Measurements from ENCODE around the gene GTF2A1. TPM values are rescaled to one million over a fixed set of nuclear protein-coding genes. Genes with fewer than 3 reads are reported as not detected.
"Not testable (repeated sequence)": the region's sequence is repeated elsewhere in the genome, so short reads cannot be mapped to it uniquely, and the experiment has no call there.

GTF2A1 gene
- 40.4 and 48.7 TPM in 2 replicates for total RNA-seq

- peak; percentile 86 for DNase-seq (ENCODE audit: low read depth, low spot score)
Measured at GRCh38 chr14:81220830-81221578, at the start of gene GTF2A1. GTF2A1 (minus strand) TSS chr14:81220959; CDS start chr14:81220518, 441 bp downstream.

DNA sequence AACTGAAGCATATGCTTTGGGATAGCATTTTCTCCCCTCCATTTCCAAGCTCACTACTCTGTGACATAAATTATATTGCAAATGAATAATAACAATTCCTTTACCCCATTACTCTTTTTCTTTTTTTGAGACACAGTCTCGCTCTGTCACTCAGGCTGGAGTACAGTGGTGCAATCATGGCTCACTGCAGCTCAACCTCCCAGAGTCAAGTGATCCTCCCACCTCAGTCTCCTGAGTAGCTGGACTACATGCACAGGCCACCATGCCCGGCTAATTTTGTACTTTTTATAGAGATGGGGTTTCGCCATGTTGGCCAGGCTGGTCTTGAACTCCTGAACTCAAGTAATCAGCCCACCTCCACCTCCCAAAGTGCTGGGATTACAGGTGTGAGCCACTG is 49.2 kb upstream of the GTF2A1 start:
- no peak for DNase-seq (ENCODE audit: low read depth, low spot score)

- peak; percentile 13 for DNase-seq (ENCODE audit: low read depth, low spot score)
Measured at GRCh38 chr14:81269100-81269978, 48.6 kb upstream of the GTF2A1 start.

GRCh38 chr14:81268016-81268416 is 47.3 kb upstream of the GTF2A1 start:
- no peak for DNase-seq (ENCODE audit: low read depth, low spot score)

DNA sequence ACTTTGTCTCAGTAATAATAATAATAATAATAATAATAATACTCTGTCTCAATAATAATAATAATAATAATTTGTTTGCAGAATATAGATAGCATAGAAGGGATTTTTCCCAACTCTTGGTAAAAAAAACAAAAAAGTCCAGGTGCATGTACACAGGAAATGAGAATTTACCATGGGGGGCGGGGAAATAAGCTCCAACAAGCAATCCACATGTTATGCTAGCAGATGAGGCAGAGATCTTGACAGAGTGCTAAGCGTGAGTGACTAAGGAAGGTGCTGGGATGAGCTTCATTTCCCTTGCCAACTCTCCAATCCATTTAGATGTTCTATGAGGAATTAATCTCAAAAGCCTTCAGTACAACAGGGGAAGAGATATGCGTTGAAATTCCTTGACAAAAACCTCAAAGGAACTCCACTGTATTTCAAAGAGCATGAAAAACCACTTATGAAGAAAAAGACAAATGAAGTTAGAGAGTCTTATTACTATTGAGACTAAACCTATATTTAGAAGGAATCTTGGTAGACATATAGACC is 44.9 kb upstream of the GTF2A1 start:
- DNase-seq (ENCODE audit: low read depth, low spot score): no peak

GRCh38 chr14:81264671-81265070 is 43.9 kb upstream of the GTF2A1 start:
- no peak for DNase-seq (ENCODE audit: low read depth, low spot score)

- DNase-seq (ENCODE audit: low read depth, low spot score): no peak
Measured at GRCh38 chr14:81263777-81264410, 43.1 kb upstream of the GTF2A1 start.

- no peak for DNase-seq (ENCODE audit: low read depth, low spot score)
Measured at GRCh38 chr14:81261176-81261575, 40.4 kb upstream of the GTF2A1 start.

- DNase-seq (ENCODE audit: low read depth, low spot score): no peak
Measured at GRCh38 chr14:81260732-81261131, 40.0 kb upstream of the GTF2A1 start.

GRCh38 chr14:81256289-81256960 is 35.7 kb upstream of the GTF2A1 start:
- DNase-seq (ENCODE audit: low read depth, low spot score): no peak

DNA sequence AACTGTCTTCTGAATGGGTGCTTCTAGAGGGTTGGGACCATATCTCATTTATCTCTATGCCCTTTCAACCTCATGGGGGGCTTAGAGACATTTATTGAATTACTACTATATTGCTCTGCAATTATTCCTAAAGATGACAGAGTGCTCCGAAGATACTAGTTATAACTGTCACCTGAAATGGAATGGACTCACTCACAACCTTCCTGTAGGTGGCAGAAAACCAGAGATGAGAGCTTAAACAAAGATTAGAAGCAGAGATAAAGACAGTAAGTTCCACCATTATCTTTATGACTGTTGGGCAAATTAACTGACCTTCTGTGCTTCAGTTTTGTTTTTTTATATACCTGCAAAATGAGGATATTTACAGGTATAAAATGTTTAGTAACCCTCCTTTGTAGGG is 31.5 kb upstream of the GTF2A1 start:
- no peak for DNase-seq (ENCODE audit: low read depth, low spot score)

DNA sequence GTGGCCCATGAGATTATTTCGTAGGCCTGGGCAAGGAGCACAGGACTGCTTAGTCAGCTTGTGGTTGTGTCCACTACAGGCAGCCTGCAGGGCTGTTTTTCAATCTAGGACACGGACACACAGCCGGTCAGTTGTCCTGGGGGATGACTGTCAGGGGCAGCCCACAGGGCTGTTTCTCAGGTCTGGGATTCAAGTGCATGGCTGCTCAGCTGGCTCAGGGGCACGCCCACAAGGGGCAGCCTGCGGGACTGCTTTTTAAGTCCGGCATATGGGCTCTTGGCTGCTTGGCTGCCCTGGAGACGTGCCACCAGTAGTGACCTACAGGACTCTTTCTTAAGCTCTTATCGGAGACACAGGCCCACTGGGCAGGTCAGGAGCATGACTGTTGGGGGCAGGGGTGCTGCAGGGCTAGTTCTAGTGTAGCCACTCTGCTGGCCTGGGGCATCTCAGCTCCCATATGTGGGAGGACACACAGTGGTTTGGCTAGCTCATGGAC is 26.6 kb upstream of the GTF2A1 start:
- no peak for DNase-seq (ENCODE audit: low read depth, low spot score)

DNA sequence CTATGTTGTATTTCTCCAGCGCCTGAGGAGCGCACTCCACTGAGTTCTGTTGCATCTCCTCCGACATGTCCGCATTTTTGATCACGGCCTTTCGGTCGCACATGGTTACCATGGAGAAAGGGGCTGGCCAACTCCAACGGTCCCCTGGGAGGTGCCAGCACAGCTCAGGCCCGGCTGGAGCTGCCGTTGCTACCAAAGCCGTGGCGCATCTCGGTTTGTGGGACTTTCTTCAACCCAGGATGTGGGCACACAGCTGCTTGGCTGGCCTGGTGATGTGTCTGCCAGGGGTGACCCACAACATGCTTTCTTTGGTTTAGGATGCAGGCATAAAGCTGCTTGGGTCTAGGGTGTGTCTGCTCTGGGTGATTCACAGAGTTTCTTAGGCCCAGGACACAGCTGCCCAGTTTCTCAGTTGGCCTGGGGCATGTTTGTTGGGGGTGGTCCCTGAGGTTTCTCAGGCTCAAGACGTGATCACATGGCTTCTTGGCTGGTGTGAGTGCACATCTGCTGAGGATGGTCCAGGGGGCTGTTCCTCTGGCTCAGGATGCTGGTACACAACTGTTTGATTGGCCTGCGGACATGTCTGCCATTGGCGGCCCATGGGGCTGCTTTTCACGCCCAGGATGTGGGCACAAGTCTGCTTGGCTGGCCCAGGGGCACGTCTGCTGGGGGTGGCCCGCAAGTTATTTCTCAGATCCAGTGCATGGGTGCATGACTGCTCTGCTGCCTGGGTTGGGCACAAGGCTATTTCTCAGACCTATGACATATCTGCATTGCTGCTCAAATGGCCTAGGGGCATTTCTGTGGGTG is 25.9 kb upstream of the GTF2A1 start:
- no peak for DNase-seq (ENCODE audit: low read depth, low spot score)

DNA sequence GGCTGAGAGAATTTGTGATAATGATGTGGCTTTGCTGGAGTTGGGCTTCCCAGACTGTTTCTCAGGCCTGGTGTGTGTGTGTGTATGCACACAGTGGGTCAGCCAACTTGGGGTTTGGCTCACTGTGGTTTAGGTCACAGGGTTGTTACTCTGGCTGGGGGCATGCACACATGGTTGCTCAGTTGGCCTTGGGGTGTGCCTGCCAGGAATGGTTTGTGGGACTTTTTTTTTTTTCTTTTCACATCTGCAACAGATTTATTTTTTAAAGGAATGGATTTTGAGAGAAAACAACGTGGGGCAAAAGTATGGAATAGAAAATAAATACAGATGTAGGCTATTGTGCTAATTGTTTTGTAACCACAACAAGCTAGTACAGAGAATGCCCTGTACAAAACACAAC is 25.0 kb upstream of the GTF2A1 start:
- DNase-seq (ENCODE audit: low read depth, low spot score): no peak

GRCh38 chr14:81244431-81244830 is 23.7 kb upstream of the GTF2A1 start:
- not testable (repeated sequence) for DNase-seq (ENCODE audit: low read depth, low spot score)

- no peak for DNase-seq (ENCODE audit: low read depth, low spot score)
Measured at GRCh38 chr14:81243499-81243898, 22.7 kb upstream of the GTF2A1 start.

- not testable (repeated sequence) for DNase-seq (ENCODE audit: low read depth, low spot score)
Measured at GRCh38 chr14:81236849-81237248, 16.1 kb upstream of the GTF2A1 start.

DNA sequence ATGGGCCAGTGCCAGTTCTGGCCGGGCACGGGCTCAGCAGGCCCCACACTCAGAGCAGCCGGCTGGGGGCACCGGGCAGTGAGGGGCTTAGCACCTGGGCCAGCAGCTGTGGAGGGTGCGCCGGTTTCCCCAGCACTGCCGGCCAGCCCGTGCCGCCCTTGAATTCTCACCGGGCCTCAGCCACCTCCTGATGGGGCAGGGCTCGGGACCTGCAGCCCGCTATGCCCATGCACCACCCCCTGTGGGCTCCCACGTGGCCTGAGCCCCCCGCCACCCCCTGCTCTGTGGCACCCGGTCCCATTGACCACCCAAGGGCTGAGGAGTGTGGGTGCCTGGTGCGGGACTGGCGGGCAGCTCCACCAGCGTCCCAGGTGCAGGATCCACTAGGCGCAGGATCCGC is 15.4 kb upstream of the GTF2A1 start:
- DNase-seq (ENCODE audit: low read depth, low spot score): no peak

GRCh38 chr14:81235096-81235495 is 14.3 kb upstream of the GTF2A1 start:
- no peak for DNase-seq (ENCODE audit: low read depth, low spot score)

DNA sequence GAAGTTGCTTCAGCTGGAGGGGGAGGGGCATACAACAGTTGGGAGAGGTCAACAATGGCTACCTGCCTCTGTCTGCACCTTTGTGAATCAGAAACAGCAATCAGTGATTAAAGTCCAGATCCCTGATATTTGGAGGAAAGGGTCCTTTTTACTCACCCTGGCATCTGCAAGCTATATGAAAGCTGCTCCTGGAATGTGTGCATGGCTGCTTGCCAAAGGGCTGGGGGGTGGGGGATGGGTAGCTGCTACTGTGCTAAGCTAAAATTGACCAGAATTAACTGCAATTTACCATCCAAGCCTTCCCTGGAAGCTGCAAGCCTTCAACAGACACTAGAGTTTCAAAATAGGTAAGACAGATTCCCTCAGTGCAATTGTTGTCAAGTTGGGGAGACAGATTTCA is 13.5 kb upstream of the GTF2A1 start:
- DNase-seq (ENCODE audit: low read depth, low spot score): no peak

Measured in pulmonary artery endothelial cell (primary cell).